ENCODE measurements around the gene STAT6. TPM values are rescaled to one million over a fixed set of nuclear protein-coding genes. Genes with fewer than 3 reads are reported as not detected.

The STAT6 gene
- total and polyA plus RNA-seq, 2 of the 8 experiments (the other 6 are each of a cell fraction or from before 2014, with no cell fraction given) = 32.9 to 38.7 TPM

- 86% methylated on average over 13 of the region's 13 CpGs; no CpG with 5 or more reads in 1 of the 2 experiments for WGBS, 2 experiments (ENCODE audit: extremely low coverage in 1 of 2, insufficient coverage in 1 of 2, insufficient read length in 1 of 2, insufficient replicate concordance in 2 of 2, low coverage in 1 of 2, low lambda C conversion rate in 2 of 2, missing lambda C conversion rate in 1 of 2)
- no peak overlapping the region for H4K8ac ChIP-seq (ENCODE audit: extremely low read depth, insufficient read depth, low read length)
- H2BK15ac ChIP-seq (ENCODE audit: low read length) = no peak overlapping the region
- H3K36me3 ChIP-seq (ENCODE audit: control insufficient read depth in 2 of 4, insufficient read depth in 4 of 4, low read length in 3 of 4) = peaks cover 20 to 43% (median 34%) of the 10 kb centered on the region in 4 experiments; a peak in 7 of 8 replicates
- H2BK12ac ChIP-seq (ENCODE audit: low read depth, low read length) = no peak overlapping the region
- H3K4ac ChIP-seq (replicated peaks; ENCODE audit: insufficient read length, low read depth, low read length) = no peak overlapping the region
- no peaks in the 10 kb centered on the region for H3K23me2 ChIP-seq (ENCODE audit: low read depth, low read length)
- DNase-seq (ENCODE audit: low read depth in 1 of 2, low spot score in 2 of 2) (no peak), FAIRE-seq (no peak)
- no peak overlapping the region for H2AK5ac ChIP-seq (ENCODE audit: low read depth, low read length)
- no peak overlapping the region for H2BK20ac ChIP-seq (ENCODE audit: low read length)
- H2AFZ ChIP-seq (ENCODE audit: low read length) = no peak overlapping the region
- H4K5ac ChIP-seq (ENCODE audit: insufficient read length, low read depth, low read length) = no peak overlapping the region
- peaks cover 2% of the 10 kb centered on the region; the same call in 1 of the 2 replicates for H3K79me1 ChIP-seq (ENCODE audit: low read depth, low read length)
- H3K4me3 ChIP-seq (ENCODE audit: extremely low read depth in 1 of 4, insufficient read depth in 2 of 4, low read depth in 3 of 4, low read length in 4 of 4) = no peak overlapping the region
- ChIA-PET POLR2A (ENCODE audit: partially characterized antibody) (interaction anchor here (0.6 to 5.6 kb wide), 14 partner anchors 8 to 43 kb away, joined by 3 to 62 read pairs (median 4); partner anchors contain the start of genes LRP1 and STAT6), CTCF (ENCODE audit: partially characterized antibody) (interaction anchor here (1.0 to 6.6 kb wide), 11 partner anchors 12 to 101 kb away, joined by 3 to 58 read pairs (median 4); no protein-coding TSS in a partner anchor)
- no peaks in the 10 kb centered on the region for H3K79me2 ChIP-seq (ENCODE audit: control insufficient read depth in 1 of 2, insufficient read depth in 2 of 2, low read length in 2 of 2)
- H4K91ac ChIP-seq (replicated peaks; ENCODE audit: insufficient read length, low read length) = no peak overlapping the region
- H3K14ac ChIP-seq (ENCODE audit: insufficient read length) = no peak overlapping the region
- H3K4me1 ChIP-seq (replicated peaks in 1 of 4; ENCODE audit: control insufficient read depth in 3 of 4, insufficient read depth in 4 of 4, low read length in 3 of 4) = peaks cover 0 to 6% (median 2%) of the 10 kb centered on the region in 4 experiments; a peak in 4 of 7 replicates
- no peak overlapping the region for H3K56ac ChIP-seq (replicated peaks; ENCODE audit: insufficient read length, low read depth, low read length)
- no peak overlapping the region for H3K23ac ChIP-seq (ENCODE audit: insufficient read length)
- no peak overlapping the region for H3K27ac ChIP-seq (ENCODE audit: low read depth, low read length)
- no peak overlapping the region for H3K9ac ChIP-seq (replicated peaks in 1 of 4; ENCODE audit: extremely low read depth in 1 of 4, low read depth in 3 of 4, low read length in 3 of 4)
- H2BK5ac ChIP-seq (ENCODE audit: low read depth, low read length) = no peak overlapping the region; the same call in 1 of the 2 replicates
- H4K20me1 ChIP-seq (replicated peaks in 1 of 2; ENCODE audit: control insufficient read depth in 1 of 2, insufficient read depth in 2 of 2, low read length in 2 of 2) = peaks cover 13 to 20% of the 10 kb centered on the region in 2 experiments
- H3K9me3 ChIP-seq (ENCODE audit: insufficient read depth in 2 of 2, low read depth in 1 of 2, low read length in 1 of 2) = no peaks in the 10 kb centered on the region
- H3K27me3 ChIP-seq (replicated peaks in 1 of 4; ENCODE audit: control insufficient read depth in 3 of 4, extremely low read depth in 1 of 4, insufficient read depth in 3 of 4, low read length in 3 of 4) = no peaks in the 10 kb centered on the region
- no peak overlapping the region for H2BK120ac ChIP-seq (replicated peaks; ENCODE audit: low read depth, low read length)
- no peak overlapping the region for H3K18ac ChIP-seq (ENCODE audit: extremely low read depth, low read length)
- no peak overlapping the region for H3K4me2 ChIP-seq (ENCODE audit: insufficient read depth in 1 of 2, low read depth in 2 of 2, low read length in 2 of 2)
- TF ChIP-seq RBBP5 (IDR thresholded peaks at IDR 0.05; ENCODE audit: borderline replicate concordance, low read depth, low read length) (no peak), SAP30 (IDR thresholded peaks at IDR 0.05; ENCODE audit: insufficient read depth, insufficient replicate concordance, low read length) (no peak), SRF (IDR thresholded peaks at IDR 0.05; ENCODE audit: low read depth, low read length) (no peak), JUND (IDR thresholded peaks at IDR 0.05; ENCODE audit: low read length) (no peak), MAFK (IDR thresholded peaks at IDR 0.05; ENCODE audit: low read depth, low read length) (no peak), TAF1 (IDR thresholded peaks at IDR 0.05; ENCODE audit: low read depth, low read length) (no peak), HDAC2 (IDR thresholded peaks at IDR 0.05; ENCODE audit: borderline replicate concordance in 1 of 2, low read depth in 2 of 2, low read length in 2 of 2) (no peak), BRCA1 (IDR thresholded peaks at IDR 0.05; ENCODE audit: low read depth, low read length) (no peak), JUN (IDR thresholded peaks at IDR 0.05; ENCODE audit: low read depth, low read length) (no peak), KDM1A (IDR thresholded peaks at IDR 0.05; ENCODE audit: borderline replicate concordance, low read length) (no peak), CHD2 (IDR thresholded peaks at IDR 0.05; ENCODE audit: low read length) (no peak), TEAD4 (IDR thresholded peaks at IDR 0.05; ENCODE audit: low read depth, low read length) (no peak), CHD1 (IDR thresholded peaks at IDR 0.05; ENCODE audit: low read depth, low read length) (no peak)
Measured at GRCh38 chr12:57149245-57149900, 38.2 kb upstream of the STAT6 start.

Data from H1 (cell line).